Activated naive CD4-positive, alpha-beta T cell treated with anti-CD3 and anti-CD28 coated beads for 36 hours (primary cell): ENCODE measurements around the gene IRAK1. TPM values are rescaled to one million over a fixed set of nuclear protein-coding genes. Genes with fewer than 3 reads are reported as not detected.

Experiments
- CTCF ChIA-PET: fragments of 350-600 bp; sonication (Branson Sonifier 250); formaldehyde crosslinking; loops from one replicate; lab custom pipeline; 2021; ENCODE audit warnings: antibody characterized with exemption; lab: Charles Lee
- DNase-seq: peaks from one replicate; pipeline ENCODE4 v3.0.0-alpha.2; 2020
- H3K27ac Mint-ChIP-seq: one replicate; pipeline ENCODE4 v1.8.0; 2021; ENCODE audit warnings: mild to moderate bottlenecking, mixed read lengths
- H3K27me3 Mint-ChIP-seq: one replicate; pipeline ENCODE4 v1.8.0; 2021; ENCODE audit warnings: low read depth, mixed read lengths
- H3K36me3 Mint-ChIP-seq: one replicate; pipeline ENCODE4 v1.8.0; 2021; ENCODE audit warnings: low read depth, mixed read lengths
- H3K4me1 Mint-ChIP-seq: one replicate; pipeline ENCODE4 v1.8.0; 2021; ENCODE audit warnings: low read depth, mixed read lengths
- H3K4me3 Mint-ChIP-seq: one replicate; pipeline ENCODE4 v1.8.0; 2021; ENCODE audit warnings: mild to moderate bottlenecking, moderate library complexity, mixed read lengths
- H3K9me3 Mint-ChIP-seq: one replicate; pipeline ENCODE4 v1.8.0; 2021; ENCODE audit warnings: mixed read lengths
- intact Hi-C: fragments of 100-400 bp; cut with micrococcal nuclease; formaldehyde crosslinking; loops from one replicate; pipeline ENCODE4 v1.15.1; 2023
- total RNA-seq, 2 experiments: library from RNA; stranded (reverse); gene quantifications; one replicate each; pipeline ENCODE4 v1.2.3, GENCODE V29; 2021

The IRAK1 gene
- total RNA-seq, 2 experiments from 2014 or later, result 77.2 to 82.6 TPM

DNA sequence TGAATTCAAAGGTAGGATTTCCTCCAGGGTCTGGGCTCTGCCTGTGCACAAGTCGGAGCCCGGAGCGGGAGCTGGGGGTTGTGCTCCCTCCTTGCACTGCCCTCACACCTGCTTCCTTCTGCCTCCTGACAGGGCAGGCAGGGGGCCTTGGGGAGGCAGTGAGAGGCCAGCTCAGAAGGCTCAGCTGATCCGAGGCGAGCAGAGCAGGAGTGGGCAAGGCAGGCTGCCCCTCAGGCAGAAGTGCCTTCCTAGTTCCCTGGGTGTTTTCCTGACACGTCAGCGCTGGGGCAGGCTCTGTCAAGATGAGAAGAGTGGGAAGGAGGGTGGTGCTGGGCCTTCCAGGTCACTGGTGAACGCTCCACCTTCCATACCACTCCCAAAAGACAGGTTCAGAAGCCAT lies 5.5 kb upstream of the IRAK1 start:
- CTCF ChIA-PET, result interaction anchor here (0.6 kb wide), 1 partner anchor 50 kb away, joined by 3 read pairs; no protein-coding TSS in a partner anchor
- no peaks in the 10 kb centered on the region for H3K9me3 Mint-ChIP-seq
- no peaks in the 10 kb centered on the region for H3K27me3 Mint-ChIP-seq
- peaks cover 8% of the 10 kb centered on the region for H3K4me1 Mint-ChIP-seq
- no peak overlapping the region for H3K27ac Mint-ChIP-seq
- no peak overlapping the region for H3K4me3 Mint-ChIP-seq
- intact Hi-C loops, result no loop called here
- DNase-seq, result no peak
- peaks cover 3% of the 10 kb centered on the region for H3K36me3 Mint-ChIP-seq

- no peak for DNase-seq
- CTCF ChIA-PET, result no interaction called here
- peaks cover 8% of the 10 kb centered on the region for H3K4me1 Mint-ChIP-seq
- H3K4me3 Mint-ChIP-seq, result no peak overlapping the region
- intact Hi-C loops, result loop anchor here (5.0 kb wide), 2 partner anchors 58 to 97 kb away; partner anchors contain the start of gene ARHGAP4
- no peak overlapping the region for H3K27ac Mint-ChIP-seq
- H3K27me3 Mint-ChIP-seq, result no peaks in the 10 kb centered on the region
- peaks cover 3% of the 10 kb centered on the region for H3K36me3 Mint-ChIP-seq
- no peaks in the 10 kb centered on the region for H3K9me3 Mint-ChIP-seq
These were observed 4.6 kb upstream of the IRAK1 start for GRCh38 chrX:154024271-154024670.

DNA sequence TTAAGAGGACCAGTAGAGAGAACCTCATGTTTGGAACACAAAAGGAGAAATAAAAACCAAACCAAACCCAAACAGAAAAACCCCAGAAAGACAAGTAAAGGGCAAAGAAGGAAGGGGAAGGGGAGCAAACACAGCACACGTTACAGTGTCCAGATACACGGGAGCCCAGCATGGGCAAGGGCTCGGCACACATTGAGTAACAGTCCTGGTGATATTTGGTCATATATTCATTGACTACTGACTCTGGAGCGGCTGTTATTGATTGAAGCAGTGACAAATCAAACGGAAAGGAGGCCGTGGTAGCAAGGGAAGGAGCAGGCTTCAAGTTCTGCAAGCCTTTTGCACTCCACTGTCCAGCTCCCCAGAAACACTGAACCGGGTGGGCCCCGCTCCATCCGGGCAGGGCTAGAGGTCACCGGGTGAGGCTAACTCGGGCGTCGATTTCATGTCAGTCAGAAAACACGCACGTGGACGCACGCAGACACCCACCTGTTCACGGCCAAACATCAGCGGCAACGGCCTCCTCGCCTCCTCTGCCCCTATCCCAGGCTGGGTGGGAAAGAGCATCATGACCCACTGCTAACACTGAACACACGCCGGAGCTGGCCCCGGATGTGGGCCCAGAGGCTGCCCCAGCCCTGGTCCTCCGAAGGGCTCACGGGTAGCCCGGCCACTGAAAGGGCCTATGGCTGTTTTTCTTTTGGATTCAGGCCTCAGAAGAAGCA lies 3.7 kb upstream of the IRAK1 start:
- intact Hi-C loops, result loop anchor here (5.0 kb wide), 2 partner anchors 59 to 96 kb away; partner anchors contain the start of gene ARHGAP4
- H3K9me3 Mint-ChIP-seq, result no peaks in the 10 kb centered on the region
- H3K27ac Mint-ChIP-seq, result no peak overlapping the region
- DNase-seq, result no peak
- peaks cover 8% of the 10 kb centered on the region for H3K36me3 Mint-ChIP-seq
- CTCF ChIA-PET, result no interaction called here
- H3K4me3 Mint-ChIP-seq, result no peak overlapping the region
- no peaks in the 10 kb centered on the region for H3K27me3 Mint-ChIP-seq
- peaks cover 11% of the 10 kb centered on the region for H3K4me1 Mint-ChIP-seq

DNA sequence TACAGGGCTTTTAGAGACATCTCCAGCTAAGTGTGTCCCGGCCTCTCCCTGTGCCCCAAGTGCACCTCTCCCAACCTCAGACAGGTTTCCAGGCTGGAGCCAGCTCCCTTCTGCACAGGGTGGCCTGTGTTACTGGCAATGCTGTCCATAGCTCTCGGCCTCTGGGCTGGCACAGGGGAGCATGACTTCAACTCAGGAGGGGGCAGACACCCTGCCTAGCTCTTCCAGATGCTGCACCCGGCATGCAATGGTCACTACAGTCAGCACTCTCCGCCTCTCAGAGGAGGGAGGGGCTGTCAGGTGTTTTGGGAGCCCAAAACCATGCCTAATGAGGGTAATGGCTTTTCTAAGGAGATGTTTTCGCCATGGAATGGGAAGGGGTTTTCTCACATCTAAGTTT lies 2.4 kb upstream of the IRAK1 start:
- Mint-ChIP-seq H3K9me3 (no peaks in the 10 kb centered on the region), H3K36me3 (peaks cover 7% of the 10 kb centered on the region), H3K4me1 (peaks cover 14% of the 10 kb centered on the region), H3K27me3 (no peaks in the 10 kb centered on the region), H3K27ac (no peak overlapping the region), H3K4me3 (no peak overlapping the region)
- no peak for DNase-seq
- CTCF ChIA-PET, result no interaction called here
- intact Hi-C loops, result loop anchor here (5.0 kb wide), 2 partner anchors 60 to 95 kb away; partner anchors contain the start of gene ARHGAP4

DNA sequence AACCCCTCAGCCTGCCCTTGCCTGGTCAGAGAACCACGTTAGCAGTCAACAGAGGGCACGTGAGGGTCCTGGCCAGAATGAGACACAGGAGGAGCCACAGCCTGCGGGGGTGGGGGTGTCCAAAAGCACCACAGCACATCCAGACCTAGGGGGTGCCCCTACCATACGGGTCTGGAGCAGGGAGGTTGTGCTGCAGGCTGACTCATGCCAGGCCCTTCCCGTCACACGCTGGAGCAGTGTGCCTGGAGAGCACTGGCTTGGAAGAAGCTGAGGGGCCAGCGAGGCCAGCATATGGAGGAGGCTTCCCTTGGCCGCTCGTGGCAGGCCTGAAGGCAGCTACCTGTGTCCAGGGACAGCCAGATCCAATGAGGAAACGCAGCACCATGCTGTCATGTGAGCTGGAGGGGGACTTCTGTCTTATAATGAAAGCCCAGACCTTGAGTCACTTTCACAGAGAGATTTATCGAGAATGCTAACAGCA lies 1.5 kb upstream of the IRAK1 start:
- intact Hi-C loops, result loop anchor here (2.0 to 5.0 kb wide), 4 partner anchors 16 to 94 kb away; partner anchors contain the start of genes ARHGAP4 and MECP2
- CTCF ChIA-PET, result interaction anchor here (1.0 kb wide), 1 partner anchor 50 kb away, joined by 3 read pairs; the partner anchor contains the start of gene HCFC1
- no peaks in the 10 kb centered on the region for H3K27me3 Mint-ChIP-seq
- no peaks in the 10 kb centered on the region for H3K9me3 Mint-ChIP-seq
- peak; percentile 32 for DNase-seq
- peaks cover 10% of the 10 kb centered on the region for H3K36me3 Mint-ChIP-seq
- no peak overlapping the region for H3K4me3 Mint-ChIP-seq
- peak overlapping the region; percentile 92 for H3K27ac Mint-ChIP-seq
- peaks cover 14% of the 10 kb centered on the region for H3K4me1 Mint-ChIP-seq

GRCh38 chrX:154020536-154021115 lies 924 bp upstream of the IRAK1 start:
- CTCF ChIA-PET, result interaction anchor here (1.0 to 1.4 kb wide), 3 partner anchors 49 to 115 kb away, joined by 3 read pairs; partner anchors contain the start of gene HCFC1
- Mint-ChIP-seq H3K4me3 (peak overlapping the region; percentile 88), H3K27ac (peak overlapping the region; percentile 92), H3K4me1 (peaks cover 19% of the 10 kb centered on the region), H3K36me3 (peaks cover 14% of the 10 kb centered on the region), H3K27me3 (no peaks in the 10 kb centered on the region), H3K9me3 (no peaks in the 10 kb centered on the region)
- peak; percentile 10 for DNase-seq
- intact Hi-C loops, result loop anchor here (1.0 to 5.0 kb wide), 5 partner anchors 16 to 93 kb away; partner anchors contain the start of genes ARHGAP4 and MECP2

DNA sequence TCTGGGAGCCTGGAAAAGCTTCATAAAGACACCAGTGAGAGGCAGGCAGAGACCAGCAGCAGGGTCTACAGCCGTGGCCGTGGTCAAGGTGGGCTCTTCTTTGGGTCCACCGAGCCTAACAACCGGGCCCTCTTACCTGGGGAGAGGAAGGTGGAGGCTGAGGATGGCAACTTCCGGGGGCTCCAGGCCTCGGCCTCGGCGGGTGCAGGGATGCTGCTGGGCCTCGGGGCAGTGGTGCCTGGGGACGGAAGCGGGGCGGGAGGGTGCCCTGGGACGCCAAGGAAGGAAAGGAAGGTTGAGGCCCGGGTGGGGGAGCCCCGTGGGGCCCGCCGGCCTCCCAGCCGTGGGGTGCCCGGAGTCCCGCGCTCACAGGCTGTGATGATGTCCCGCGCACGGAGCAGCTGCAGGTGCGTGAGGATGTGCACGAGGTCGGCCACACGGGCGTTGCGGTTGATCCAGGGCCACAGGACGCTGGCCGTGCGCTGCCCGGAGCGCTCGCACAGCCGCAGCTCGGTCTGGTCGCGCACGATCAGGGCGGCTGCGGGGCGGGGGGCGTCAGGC lies 561 bp downstream of the IRAK1 start:
- intact Hi-C loops, result loop anchor here (5.0 kb wide), 1 partner anchor 37 kb away; no protein-coding TSS in a partner anchor

DNA sequence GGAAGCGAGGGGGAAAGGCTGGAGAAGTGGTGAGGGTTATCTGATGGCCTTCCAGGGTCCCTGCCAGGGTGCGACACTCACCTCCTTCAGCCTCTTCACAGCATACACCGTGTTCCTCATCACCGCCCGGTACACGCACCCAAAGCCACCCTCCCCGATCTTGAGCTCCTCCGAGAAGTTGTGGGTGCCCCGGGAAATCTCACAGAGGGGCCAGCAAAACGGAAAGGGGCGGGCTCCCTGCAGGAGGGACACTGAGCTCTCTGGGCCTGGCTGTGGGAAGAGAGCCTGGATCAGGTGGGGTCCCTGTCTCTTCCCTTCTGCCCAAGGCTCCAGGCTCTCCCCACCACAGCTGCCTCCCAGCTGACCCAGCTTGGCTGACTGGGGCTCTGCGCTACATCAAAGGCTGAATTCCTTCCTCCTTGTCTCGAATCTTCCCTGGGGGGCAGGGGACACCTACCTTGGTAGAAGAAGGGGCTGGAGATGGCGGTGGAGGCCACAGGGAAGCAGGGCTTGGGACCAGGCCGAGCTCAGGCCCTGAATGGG lies 1.1 kb downstream of the IRAK1 start:
- Mint-ChIP-seq H3K27me3 (no peaks in the 10 kb centered on the region), H3K4me3 (peak overlapping the region; percentile 84), H3K4me1 (peaks cover 19% of the 10 kb centered on the region), H3K27ac (peak overlapping the region; percentile 90), H3K36me3 (peaks cover 20% of the 10 kb centered on the region), H3K9me3 (no peaks in the 10 kb centered on the region)
- intact Hi-C loops, result loop anchor here (5.0 kb wide), 1 partner anchor 36 kb away; no protein-coding TSS in a partner anchor
- DNase-seq, result no peak
- CTCF ChIA-PET, result interaction anchor here (0.6 to 1.3 kb wide), 2 partner anchors 33 to 75 kb away, joined by 3 to 6 read pairs; no protein-coding TSS in a partner anchor

More for the DNA sequence above, 561 bp downstream of the IRAK1 start:
- H3K4me3 Mint-ChIP-seq, result peak overlapping the region; percentile 84
- H3K4me1 Mint-ChIP-seq, result peaks cover 19% of the 10 kb centered on the region
- H3K36me3 Mint-ChIP-seq, result peaks cover 19% of the 10 kb centered on the region
- CTCF ChIA-PET, result interaction anchor here (1.3 kb wide), 1 partner anchor 33 kb away, joined by 6 read pairs; no protein-coding TSS in a partner anchor
- H3K27ac Mint-ChIP-seq, result peak overlapping the region; percentile 90
- no peaks in the 10 kb centered on the region for H3K9me3 Mint-ChIP-seq
- DNase-seq, result peak; percentile 46
- H3K27me3 Mint-ChIP-seq, result no peaks in the 10 kb centered on the region

- H3K4me3 Mint-ChIP-seq, result peak overlapping the region; percentile 84
- H3K9me3 Mint-ChIP-seq, result no peaks in the 10 kb centered on the region
- intact Hi-C loops, result loop anchor here (5.0 kb wide), 1 partner anchor 36 kb away; no protein-coding TSS in a partner anchor
- peak overlapping the region; percentile 90 for H3K27ac Mint-ChIP-seq
- H3K4me1 Mint-ChIP-seq, result peaks cover 19% of the 10 kb centered on the region
- no peaks in the 10 kb centered on the region for H3K27me3 Mint-ChIP-seq
- CTCF ChIA-PET, result interaction anchor here (0.6 to 1.3 kb wide), 2 partner anchors 34 to 75 kb away, joined by 3 to 6 read pairs; no protein-coding TSS in a partner anchor
- no peak for DNase-seq
- peaks cover 21% of the 10 kb centered on the region for H3K36me3 Mint-ChIP-seq
These were observed 1.8 kb downstream of the IRAK1 start for GRCh38 chrX:154017766-154018517.

DNA sequence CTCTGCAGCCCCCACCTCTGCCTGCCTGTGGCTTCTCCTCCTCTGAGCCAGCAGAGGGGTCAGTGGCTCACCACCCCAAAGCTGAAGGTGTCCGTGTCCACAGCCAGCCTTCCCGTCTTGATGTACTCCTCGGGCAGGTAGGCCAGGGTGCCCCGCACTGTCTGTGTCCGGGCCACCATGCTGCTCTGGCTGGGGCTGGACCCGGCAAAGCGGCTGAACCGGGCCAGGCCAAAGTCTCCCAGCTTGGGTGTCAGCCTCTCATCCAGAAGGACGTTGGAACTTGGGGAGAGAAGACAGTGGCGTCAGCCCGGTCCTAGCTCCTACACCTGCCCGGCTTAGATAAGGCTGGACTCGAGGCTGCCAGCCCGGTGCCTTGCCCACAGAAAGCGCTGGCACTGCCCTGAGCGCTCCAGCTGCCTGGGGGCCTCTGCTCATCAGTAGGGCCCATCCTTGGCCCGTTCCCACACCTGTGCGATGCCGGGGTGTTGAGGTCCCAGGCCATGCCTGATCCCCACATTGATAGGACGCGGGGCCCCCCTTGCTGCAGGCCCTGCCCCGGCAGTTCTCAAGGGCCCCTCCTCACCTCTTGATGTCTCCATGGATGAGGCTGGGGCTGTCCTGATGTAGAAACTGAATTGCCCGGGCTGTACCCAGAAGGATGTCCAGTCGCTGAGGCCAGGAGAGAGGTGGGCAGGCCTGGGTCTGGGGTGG lies 3.2 kb downstream of the IRAK1 start:
- CTCF ChIA-PET, result no interaction called here

More for the DNA sequence above, 3.2 kb downstream of the IRAK1 start:
- H3K27ac Mint-ChIP-seq, result peak overlapping the region; percentile 36
- intact Hi-C loops, result loop anchor here (5.0 kb wide), 1 partner anchor 34 kb away; no protein-coding TSS in a partner anchor
- H3K9me3 Mint-ChIP-seq, result no peaks in the 10 kb centered on the region
- DNase-seq, result no peak
- peaks cover 21% of the 10 kb centered on the region for H3K36me3 Mint-ChIP-seq
- H3K4me1 Mint-ChIP-seq, result peaks cover 19% of the 10 kb centered on the region
- no peak overlapping the region for H3K4me3 Mint-ChIP-seq
- H3K27me3 Mint-ChIP-seq, result no peaks in the 10 kb centered on the region
